Inferior parietal cortex (tissue), 1 donor: Measurements from ENCODE around the gene SMIM10L2A.
"Not testable (repeated sequence)": the region's sequence is repeated elsewhere in the genome, so short reads cannot be mapped to it uniquely, and the experiment has no call there.

Experiments used
- DNase-seq: peaks from one replicate; pipeline ENCODE4 v3.0.0-alpha.2; 2016; ENCODE audit errors: extremely low spot score

The SMIM10L2A gene

DNA sequence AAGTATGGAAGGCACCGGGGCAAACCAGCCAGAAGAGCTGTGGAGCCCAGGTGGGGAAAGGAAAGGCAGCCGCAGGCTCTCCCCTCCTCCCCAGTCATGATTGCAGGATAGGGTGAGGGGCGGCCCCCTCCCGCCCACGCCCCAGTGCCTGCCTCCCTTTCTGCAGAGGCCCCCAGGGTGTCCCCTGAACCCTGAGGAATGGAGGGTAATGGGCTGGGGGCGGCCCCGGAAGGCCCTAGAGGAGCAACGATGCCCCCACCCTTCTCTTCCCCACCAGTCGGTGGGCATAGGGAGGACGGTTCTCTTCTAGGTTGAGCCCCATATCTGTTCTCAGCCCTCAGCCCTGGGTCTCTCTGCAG lies 1.0 kb downstream of the SMIM10L2A start:
- DNase-seq = not testable (repeated sequence)

DNA sequence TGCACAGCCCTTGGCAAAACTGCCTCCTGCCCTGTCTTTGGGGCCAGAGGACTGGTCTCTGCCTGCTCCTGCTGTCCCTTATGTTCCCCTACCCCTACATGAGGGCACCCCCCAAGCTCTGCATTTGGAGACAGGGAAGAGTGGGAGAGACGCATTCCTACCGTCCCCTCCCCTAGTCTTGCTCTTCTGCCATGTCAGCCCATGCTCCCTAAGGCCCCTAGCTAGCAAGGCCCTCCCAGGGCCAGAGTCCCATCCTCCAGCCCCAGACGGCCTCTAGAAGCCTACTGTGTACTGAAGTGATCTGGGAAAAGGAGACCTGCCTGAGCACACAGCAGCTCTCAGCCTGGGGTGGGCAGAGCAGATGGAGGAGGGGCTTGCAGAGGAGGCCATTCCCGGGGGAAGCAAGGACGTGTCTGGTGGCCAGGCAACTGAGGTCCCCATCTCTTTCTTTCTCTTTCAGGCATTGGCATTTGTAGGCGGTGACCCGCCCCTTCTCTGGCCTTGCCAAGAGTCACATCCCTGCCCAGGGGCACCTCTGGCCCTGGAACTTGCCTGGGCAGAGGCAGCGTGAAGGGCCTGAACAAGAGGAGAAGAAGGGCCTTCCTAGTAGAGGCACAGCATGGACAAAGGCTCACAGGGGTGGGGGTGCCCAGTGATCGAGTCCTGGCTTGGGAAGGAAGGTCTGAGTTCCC lies 1.6 kb downstream of the SMIM10L2A start:
- not testable (repeated sequence) for DNase-seq

DNA sequence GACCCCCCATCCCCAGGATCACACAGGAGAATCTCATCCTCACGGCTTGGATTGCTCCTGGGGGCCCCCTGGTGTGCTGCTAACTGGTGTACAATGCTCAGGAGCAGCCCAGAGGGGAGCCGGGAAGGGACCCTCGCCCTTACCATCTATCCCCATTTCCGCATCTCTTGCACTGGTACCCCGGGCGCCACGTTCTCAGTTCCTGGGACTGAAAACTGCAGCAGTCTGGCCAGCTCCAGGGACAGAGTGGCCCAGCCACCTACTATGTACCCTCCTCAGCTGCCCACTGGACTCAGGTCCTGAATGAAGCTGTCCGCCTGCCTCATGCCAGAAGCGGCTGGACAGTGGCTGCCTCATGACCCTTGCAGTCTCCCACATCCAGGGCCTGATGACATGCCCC lies 2.7 kb downstream of the SMIM10L2A start:
- no peak for DNase-seq

DNA sequence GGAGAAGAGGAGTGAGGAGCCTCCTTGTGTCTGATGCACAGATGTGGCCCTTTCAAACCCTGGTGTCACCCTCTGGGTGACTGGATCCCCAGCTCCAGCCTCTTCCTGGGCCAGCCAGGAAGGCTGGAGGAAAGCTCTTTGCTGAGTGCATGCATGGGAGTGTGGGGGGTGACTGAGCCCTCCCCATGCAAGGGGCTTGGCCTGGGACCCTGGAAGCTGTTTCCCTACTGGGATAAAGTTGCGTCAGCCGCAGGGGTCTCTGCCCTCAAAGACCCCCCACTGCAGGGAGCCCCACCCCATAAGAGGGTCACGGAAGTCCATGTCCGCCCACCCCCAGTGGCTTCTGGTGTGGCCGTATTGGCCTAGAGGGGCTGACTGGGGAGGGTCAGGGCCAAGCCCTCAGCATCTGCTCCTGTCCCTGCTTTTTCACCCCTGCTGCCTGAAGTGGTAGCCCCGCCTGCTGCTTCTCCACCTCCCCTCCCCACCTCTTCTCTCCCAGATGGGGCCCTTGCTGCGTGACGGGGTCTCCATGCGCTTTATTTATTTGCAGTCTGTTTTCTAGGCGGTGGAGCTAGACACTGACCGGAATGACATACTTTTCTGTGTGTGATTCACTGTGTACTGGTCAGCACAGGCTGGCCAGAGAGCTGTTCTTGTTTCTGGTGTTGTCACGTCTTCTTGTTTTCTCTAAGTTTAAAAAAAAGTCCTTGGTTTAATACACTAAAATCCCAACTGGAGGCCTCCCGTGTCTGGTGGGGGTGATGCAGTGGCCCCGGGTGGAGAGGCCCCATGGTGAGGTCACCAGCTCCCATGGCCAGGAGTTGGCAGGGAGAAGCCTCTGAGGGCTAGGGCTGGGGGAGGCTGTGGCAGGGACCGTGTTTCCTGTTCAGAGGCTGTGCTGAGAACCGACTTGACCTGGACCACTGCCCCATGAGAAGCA lies 3.6 kb downstream of the SMIM10L2A start:
- no peak for DNase-seq

DNA sequence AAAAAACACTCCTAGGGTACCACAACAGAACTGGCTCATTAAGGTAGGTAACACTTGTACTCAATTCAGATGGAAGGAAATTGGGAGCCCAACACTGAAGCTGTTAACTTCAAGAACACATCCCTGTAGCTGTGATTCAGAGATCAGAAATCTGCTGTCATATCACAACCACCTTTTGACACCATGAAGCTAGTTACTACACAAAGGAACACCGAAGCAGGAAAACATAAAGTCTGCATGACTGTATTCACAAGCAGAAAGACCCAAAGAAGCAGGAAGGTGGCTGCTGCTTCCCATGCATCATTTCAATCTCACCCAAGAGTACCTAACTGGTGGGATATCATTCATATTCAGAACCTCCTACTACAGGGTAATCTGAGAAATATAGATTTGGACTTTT lies 7.7 kb downstream of the SMIM10L2A start:
- DNase-seq = no peak

DNA sequence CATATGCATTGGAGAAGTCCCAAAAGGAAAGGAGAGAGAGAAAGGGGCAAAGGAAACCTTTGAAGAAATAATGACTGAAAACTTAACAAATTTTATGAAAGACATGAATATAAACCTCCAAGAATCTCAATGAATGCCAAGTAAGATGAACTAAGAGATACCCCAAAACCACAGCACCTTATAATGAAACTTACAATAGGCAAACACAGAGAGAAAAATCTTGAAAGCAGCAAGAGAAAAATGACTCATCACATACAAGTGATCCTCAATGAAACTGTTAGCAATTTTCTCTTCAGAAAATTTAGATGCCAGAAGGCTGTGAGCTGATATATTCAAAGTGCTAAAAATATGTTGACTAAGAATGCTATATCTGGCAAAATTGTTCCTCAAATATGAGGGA lies 10.1 kb downstream of the SMIM10L2A start:
- no peak for DNase-seq

DNA sequence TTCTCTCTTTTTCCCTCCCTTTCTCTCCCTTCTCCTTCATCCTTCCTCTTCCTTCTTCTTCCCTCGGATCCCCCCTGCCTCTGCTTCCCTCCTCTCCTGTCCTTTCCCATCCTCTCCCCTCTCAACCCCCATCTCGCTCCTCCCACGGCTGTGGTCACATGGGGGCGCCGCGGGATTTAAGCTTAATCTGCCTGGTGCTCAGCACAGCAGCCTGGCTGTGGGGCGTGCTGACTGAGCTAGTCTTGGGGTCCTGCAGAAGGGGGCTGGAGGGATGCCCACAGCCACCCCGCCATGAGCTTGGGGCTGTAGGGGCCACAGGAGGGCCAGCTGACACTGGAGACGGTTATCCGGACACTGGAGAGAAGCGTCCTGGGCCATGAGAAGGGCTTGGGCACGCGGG lies 10.7 kb downstream of the SMIM10L2A start:
- no peak for DNase-seq

DNA sequence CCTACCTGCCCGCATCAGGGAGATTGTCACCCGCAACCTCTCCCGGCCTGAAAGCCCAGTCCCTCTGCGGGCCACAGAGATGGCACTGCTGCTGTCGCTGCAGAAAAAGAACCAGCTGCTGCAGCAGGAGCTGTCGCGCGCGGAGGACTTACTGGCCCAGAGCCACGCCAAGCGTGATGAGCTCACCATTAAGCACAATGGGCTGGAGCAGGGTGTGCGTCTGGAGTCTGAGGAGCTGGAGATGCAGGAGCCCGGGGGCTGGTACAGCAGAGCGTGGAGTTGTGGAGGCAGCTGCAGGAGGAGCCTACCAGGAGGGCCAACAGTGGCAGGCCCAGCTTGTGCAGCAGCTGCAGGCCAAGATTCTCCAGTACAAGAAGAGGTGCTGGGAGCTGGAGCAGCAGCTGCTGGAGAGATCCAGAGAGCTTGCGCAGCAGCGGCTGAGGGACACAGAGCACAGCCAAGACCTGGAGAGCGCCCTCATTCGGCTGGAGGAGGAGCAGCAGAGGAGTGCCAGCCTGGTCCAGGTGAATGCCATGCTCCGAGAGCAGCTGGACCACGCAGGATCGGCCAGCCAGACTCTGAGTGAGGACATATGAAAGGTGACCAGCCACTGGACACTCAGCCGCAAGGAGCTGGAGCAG lies 11.3 kb downstream of the SMIM10L2A start:
- DNase-seq = no peak

DNA sequence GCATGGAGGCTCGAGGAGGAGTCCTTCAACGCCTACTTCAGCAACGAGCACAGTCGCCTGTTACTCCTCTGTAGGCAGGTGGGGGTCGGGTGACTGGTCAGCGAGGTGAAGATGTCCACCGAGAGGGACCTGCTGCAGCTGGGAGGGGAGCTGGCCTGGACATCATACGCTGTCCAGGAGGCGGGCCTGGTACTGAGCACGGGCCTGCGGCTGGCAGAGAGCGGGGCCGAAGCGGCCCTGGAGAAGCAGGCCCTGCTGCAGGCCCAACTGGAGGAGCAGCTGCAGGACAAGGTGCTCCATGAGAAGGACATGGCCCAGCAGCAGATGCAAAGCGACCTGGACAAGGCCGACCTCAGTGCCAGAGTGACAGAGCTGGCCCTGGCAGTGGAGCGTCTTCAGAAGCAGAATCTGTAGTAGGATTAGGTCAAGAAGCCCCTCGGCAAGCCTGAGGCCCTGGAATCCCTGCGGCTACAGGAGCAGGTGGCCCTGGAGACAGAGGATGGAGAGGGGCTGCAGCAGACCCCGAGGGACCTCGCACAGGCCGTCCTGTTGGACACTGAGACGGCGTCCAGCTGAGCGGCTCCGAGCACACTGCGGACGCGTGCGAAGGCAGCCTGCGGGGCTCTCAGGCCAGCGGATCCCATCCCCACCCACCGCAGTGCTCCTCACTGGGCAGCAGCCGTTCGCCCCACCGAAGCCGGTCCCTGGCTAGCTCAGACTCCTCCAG lies 11.9 kb downstream of the SMIM10L2A start:
- DNase-seq = no peak

DNA sequence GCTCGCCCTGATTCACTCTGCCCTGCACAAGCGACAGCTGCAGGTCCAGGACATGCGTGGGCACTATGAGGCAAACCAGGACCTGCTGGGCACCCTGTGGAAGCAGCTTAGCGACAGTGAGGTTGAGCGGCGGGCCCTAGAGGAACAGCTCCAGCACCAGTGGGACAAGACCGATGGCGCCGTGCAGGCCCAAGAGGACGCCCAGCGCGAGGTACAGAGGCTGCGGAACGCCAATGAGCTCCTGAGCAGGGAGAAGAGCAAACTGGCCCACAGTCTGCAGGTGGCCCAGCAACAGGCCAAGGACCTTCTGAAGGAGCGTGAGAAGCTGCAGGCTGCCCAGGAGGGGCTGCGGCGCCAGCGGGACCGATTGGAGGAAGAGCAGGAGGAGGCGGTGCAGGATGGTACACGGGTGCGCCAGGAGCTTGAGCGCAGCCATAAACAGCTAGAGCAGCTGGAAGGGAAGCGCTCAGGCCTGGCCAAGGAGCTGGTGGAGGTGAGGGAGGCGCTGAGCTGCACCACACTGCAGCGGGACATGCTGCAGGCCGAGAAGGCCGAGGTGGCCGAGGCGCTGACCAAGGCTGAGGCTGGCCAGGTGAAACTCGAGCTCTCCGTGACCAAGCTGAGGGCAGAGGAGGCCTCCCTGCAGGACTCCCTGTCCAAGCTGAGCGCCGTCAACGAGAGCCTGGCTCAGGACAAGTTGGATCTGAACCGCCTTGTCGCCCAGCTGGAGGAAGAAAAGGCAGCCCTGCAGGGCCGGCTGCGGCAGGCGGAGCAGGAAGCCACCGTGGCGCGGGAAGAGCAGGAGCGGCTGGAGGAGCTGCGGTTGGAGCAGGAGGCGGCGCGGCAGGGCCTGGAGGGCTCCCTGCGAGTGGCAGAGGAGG lies 12.8 kb downstream of the SMIM10L2A start:
- DNase-seq = no peak

DNA sequence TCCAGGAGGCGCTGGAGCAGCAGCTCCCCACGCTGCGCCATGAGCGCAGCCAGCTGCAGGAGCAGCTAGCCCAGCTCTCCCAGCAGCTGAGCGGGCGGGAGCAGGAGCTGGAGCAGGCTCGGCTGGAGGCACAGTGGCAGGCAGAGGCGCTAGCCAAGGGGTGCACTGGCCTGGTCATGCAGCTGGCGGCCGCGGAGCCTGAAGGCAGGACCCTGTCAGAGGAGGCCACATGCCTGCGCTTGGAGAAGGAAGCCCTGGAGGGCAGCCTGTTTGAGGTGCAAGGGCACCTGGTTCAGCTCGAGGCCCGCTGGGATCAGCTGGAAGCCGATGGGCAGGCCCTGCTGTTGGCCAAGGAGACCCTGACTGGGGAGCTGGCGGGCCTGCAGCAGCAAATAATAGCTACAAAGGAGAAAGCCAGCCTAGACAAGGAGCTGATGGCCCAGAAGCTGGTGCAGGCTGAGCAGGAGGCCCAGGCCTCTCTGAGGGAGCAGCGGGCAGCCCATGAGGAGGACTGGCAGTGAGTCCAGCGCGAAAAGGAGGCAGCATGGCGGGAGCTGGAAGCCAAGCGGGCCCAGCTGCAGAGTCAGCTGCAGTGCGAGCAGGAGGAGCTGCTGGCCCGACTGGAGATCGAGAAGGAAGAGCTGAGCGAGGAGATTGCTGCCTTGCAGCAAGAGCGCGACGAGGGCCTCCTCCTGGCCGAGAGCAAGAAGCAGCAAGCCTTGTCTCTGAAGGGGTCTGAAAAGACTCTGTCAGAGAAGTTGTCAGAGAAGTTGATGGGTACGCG lies 13.6 kb downstream of the SMIM10L2A start:
- DNase-seq = no peak

DNA sequence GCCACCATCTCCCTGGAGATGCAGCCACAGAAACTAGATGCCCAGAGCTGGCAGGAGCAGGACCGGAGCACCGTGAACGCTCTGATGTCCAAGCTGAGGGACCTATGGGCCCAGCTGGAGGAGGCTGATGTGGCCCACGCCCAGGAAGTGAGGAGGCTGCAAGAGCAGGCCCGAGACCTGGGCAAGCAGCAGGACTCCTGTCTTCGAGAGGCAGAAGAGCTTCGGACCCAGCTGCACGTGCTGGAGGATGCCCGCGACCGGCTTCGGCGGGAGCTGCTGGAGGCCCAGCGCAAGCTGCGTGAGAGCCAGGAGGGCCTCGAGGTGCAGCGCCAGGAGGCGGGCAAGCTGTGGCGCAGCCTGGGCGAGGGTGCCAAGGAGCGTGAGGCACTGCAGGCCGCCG lies 14.2 kb downstream of the SMIM10L2A start:
- no peak for DNase-seq

DNA sequence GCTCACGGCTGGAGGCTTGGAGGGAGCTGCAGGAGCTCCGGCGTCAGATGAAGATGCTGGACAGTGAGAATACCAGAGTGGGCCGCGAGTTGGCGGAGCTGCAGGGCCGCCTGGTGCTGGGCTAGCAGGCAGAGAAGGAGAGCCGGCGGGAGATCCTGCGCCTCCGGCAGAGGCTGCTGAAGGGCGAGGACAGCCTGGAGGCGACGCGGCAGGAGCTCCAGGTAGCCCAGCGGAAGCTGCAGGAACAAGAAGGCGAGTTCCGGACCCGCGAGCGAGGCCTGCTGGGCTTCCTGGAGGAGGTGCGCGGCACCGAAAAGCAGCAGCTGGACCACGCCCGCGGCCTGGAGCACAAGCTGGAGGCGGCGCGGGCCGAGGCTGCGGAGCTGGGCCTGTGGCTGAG lies 14.7 kb downstream of the SMIM10L2A start:
- no peak for DNase-seq

DNA sequence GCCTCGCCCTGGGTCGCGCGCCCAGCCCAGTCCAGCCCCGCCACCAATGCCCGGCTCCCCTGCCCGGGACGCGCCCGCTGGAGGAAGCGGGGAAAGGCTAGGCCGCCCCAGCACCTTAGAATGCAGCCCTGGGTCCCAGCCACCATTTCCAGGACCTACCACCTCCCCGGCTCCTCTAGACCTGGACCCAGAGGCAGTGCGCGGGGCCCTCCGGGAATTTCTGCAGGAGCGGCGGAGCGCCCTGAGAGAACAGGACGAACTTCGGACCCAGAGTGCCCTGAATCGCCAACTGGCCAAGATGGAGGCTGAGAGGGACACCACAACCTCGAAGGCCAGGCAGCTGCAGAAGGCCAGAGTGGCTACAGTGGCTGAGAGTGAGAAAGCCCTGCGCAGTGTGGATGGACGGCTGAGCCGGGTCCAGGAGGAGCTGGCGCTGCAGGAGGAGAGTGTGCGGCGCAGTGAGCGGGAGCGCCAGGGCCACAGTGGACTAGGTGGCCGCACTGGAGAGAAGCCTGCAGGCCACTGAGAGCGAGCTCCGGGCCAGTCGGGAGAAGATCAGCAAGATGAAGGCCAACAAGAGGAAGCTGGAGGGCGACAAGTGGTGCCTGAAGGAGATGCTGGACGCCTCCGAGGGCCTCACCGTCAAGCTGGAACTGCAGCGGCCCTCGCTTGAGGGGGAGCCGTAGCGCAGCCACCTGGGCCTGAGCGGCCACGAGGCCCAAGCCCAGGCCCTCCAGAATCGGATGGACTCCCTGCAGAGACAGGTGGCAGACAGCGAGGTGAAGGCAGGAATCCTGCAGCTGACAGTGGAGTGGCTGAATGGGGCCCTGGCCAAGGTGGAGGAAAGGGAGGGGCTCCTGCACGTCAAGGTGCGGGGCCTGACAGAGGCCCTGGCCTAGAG lies 15.5 kb downstream of the SMIM10L2A start:
- no peak for DNase-seq

DNA sequence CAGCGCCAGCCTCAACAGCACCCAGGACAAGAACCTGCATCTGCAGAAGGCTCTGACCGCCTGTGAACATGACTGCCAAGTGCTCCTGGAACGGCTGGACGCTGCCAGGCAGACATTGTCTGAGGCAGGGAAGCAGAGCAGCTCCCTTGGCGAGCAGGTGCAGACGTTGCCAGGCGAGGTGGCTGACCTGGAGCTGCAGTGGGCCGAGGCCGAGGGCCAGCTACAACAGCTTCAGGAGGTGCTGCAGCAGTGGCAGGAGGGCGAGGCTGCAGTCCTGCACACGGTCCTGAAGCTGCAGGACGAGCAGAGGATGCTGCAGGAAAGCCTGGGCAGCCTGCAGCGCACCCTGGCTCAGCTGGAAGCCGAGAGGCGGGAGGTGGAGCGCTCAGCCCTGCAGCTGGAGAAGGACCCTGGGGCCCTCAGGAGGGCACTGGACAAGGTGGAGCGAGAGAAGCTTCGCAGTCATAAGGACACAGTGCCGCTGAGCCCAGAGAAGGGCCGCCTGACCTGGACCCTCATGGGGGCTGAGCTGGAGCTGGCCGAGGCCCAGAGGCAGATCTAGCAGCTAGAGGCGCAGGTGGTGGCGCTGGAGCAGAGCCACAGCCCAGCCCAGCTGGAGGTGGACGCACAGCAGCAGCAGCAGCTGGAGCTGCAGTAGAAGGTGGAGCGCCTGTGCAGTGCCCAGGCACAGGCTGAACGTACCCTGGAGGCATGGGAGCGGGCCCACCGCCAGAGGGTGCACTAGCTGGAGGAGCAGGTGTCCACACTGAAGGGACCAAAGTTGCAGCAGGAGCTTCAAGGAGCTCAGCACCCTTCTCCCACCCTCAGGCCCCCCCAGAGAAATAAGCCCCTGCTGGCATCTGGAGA lies 16.4 kb downstream of the SMIM10L2A start:
- DNase-seq = no peak

DNA sequence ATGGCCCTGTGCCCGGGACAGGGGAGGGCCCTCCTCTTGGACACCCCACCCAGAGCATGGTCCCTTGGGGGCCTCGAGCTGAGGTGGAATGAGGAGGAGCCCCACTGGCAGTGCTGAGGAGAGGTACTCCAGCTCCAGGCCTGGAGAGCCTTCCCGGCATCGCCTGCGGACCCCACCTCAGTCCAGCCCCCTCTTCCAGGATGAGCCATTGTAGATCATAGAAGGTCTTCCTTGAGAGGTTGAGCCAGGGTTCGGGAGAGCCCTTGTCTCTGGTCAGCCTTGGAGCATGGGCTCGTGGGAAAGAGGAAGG lies 16.9 kb downstream of the SMIM10L2A start:
- DNase-seq = no peak

DNA sequence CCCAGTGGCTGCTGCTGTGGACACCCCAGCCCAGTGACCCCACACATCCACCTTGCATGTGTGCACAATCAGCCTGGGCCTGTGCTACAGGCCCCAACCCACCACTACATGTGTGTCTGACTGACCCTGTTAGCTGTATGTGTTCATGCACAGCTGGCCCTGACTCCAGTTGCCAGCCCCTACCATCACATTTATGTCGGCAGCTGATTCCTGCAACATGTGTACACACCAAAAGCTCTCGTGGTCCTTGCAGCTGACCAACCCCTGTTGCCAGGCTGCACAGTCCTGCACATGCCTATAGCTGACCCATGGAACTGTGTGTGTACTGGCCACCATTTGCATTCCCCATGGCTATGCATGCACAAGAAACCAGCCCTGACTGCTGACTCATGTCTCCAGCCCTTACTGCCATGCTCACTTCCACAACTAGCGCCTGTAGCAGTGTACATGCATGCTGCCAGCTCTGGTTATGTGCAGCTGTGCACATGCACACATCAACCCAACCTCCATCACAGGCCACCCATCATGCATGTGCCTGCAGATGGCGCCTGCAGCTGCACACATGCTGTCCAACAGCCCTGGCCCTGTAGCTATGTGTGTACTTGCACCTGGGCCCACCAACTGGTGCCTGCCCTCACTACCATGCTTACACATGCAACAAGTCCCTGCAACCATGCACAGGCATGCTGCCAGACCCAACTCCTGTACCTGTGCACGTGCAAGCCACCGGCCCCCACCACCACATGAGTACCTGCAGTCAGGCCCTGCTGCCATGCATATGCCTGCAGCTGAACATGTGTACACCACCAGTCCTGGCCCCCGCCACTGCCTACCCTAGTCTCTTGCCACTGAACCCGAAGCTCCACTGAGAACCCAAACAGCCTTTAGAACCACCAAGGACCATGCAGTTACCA lies 28.1 kb downstream of the SMIM10L2A start:
- DNase-seq = no peak
